ENCODE results near the gene SENP6.
A peak's percentile ranks its signal among the peaks of the same experiment; 100 is the strongest.

SENP6 gene

DNA sequence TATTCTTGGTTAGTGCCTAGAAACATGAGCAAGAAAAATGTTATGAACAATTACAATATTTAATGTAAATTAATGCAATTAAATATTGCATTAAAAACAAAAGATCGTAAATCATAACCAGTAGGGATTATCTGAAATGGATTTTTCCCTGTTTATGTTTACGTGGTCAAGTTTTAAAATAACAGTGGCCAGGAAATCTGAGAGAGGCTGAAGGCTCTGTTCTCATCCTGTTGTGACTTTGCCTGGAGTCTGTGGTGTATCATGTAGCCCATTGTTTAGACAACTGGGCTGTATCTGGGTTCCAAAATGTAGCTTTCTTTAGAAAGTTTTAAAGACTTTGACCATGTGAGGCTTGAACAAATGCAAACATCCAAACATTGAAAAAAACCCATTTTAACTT, 149.8 kb downstream of the SENP6 start:
- FAIRE-seq: no peak

DNA sequence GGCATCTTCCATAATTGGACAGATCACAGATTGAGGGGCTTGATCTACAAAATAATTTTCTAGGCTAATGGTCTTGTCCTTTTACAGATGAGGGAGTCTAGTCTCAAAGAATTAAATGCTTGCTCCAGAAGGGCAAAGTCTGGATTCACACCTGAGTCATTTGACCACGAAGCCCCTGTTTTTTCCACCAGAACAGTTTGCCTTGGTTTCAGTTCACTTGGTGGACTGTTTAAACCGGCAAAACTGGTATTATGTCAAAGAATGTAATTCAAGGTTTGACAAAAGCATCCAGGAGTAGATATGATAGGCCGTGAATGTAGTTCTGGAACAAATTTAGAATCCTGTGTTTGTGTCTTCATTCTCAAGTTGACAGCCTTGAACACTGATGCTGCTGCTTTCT, 150.7 kb downstream of the SENP6 start:
- FAIRE-seq: peak; percentile 13

DNA sequence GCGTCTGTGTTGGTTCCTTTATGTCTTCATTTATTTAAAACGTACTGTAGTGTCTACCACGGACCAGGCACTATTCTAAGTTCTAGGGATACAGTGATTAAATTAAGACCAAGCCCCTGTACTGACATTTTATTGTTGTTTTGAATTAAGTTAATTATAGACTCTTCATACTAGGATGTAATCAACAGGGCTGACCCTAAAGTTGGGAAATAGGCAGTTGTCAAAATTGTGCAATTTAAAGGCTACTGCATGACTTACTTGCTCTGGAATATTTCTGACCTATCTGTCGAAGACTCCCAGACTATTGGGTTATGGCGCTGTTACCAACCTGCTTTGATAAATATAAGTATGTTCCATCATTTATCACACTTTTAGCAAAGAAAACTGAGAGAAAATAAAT, 154.0 kb downstream of the SENP6 start:
- no peak for FAIRE-seq

DNA sequence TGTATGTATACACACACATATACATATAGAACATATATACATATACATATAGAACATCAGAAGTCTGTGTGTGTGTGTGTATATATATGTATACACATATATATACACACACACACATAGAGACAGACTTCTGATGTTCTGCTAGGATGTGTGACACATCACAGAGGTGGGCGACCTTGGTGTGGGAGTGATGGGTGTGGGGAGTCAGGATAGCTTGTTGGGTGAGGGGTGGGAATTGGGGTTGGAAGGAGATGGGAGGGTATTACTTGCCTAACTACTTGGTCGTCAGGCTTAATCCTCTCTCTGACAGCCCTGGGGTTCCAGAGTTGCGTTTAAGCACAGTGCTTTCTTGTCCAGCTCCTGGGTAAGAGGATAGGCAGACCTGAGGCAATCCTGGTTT, 155.6 kb downstream of the SENP6 start:
- FAIRE-seq: no peak

DNA sequence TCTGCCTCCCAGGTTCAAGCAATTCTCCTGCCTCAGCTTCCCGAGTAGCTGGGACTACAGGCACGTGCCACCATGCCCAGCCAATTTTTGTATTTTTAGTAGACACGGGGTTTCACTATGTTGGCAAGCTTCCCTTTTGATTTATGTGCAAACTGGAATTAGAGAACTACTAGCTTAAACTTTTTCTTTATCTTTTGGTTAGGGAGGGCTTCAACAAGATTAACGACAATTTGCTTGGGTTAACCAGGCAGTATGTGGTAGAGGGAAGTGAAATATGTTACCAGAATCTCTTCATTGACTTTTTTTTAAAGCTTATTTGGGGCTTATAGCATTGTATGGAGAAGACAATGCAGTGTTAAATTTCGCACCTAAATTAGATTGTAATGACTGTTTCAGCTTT, 156.4 kb downstream of the SENP6 start:
- no peak for FAIRE-seq

DNA sequence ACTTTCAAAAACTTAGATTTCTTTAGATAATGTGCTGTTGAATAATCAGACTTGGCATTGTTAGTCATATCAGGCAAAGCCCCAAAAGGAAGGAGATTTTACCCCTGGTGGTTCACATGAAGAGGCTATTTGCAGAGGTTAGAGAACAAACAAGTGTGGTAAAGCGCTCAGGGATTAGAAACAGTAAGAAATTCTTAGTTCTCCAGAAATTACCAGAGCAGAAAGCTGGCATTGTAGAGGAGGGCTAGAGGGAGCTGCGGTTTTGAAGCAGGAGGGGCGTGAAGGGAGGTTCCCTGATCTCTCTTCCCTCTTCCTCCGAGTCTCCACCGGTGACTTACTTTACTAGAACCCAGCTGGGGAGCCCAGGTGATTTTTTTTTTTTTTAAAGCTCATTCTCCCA, 157.5 kb downstream of the SENP6 start:
- FAIRE-seq: no peak

DNA sequence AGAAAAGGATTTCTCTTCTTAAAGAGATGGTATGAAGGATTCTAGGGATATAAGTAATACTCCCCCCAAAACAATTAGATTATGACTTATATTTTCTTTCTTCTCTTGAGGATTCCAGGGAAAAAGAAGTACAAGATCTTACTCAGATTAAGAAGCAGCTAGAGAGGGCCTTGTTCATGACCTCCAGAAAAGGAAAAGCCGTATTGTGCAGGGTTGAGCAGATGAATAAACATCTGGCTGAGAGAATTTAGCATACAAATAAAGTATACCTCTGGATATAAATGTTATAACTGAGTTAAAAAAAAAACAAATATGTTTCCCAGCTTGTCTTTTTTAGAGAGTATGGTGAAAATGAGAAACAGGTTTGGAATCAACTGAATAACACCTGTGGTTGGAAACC, 158.6 kb downstream of the SENP6 start:
- no peak for FAIRE-seq

DNA sequence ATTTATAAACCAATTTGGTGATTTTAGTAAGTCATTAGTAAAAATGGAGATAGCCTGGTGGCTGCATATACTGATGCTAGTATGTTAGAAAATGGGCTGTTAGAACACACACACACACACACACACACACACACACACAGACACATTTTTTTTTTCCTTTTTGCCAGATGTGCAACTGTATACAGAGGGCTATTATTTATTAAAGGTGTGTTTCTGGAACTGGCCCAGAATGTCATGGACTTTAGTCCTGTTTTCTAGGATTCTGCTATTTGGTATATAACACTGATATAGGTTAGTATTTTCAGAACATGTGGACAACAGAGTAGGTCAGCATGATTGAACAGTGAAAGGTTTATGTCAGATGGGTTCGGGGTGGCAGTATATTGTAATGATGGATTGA, 159.8 kb downstream of the SENP6 start:
- no peak for FAIRE-seq

DNA sequence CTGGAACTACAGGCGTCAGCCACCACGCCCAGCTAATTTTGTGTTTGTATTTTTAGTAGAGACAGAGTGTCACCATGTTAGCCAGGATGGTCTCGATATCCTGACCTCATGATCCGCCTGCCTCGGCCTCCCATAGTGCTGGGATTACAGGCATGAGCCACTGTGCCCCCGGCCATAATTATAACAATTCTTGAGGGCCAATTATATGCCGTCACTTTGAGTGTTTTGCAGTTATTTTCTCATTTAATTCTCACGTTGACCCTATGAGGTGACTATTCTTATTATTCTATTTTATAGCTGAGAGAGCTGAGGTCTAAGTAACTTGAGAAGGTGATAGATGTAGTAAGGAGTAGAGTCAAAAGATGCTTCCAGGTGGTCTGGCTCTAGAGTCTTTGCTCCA, 160.4 kb downstream of the SENP6 start:
- FAIRE-seq: no peak

DNA sequence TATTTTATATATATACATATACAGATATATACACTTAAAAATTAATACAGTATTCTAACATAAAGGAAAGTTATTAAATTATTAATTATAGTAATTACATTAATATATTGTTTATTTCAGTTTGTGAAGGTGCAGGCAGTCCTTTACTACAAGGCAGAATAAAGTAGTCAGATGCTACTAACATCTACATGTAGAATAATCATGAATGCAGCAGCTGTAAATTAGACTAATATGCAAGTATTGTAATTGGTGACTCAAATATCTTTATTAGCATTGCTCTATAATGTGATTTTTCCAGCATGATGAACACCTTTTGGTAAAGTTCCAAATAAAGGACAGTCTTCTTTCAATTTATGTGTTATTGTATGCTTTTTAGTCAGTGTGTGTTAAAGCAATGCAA, 164.7 kb downstream of the SENP6 start:
- FAIRE-seq: no peak
